HG03103 (cell line): ENCODE results near the gene HMX1.

Experiments used
- ATAC-seq: cut with Tn5 transposase; IDR thresholded peaks from one replicate; pipeline ENCODE4 v1.9.1; 2021; ENCODE audit warnings: low read depth; ENCODE audit not compliant: unreplicated experiment

HMX1 gene

DNA sequence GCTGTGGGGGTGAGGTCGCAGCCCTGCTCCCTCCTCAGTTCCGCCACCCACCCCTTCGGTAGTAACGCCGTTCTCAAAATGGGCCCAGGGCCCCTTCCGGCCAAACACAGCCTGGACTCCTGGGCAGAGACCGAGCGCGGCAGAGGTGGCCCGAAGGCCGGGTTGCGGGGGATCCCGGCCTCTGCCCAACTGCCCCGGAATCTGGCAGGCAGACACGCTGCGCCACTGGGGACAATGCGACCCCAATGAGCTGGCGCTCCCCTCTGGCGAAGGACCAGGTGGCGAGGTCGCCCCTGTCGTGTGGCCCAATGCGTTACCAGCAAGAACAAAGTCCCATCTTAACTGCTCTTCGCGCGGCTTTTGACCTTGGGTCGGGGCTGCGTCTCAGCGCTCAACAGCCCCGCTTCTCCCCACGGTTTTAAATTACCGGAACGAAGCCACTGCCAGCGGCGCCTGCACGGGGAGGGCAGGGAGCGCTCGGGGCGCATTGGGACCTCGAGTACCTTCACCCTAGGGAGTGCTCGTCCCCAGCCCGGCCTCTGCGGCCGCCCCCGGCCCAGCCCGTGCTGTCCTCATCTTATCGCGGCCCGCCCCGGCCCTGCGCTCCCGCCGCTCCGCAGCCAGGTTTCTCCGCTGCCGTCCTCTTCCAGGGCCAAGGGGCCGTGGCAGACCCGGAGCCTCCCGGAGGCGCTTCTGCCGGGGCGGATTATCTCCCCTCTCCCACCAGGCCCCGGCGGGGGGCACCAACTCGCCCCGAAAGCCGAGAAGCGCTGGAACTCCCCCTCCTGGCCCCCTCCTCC, 22.2 kb upstream of the HMX1 start:
- ATAC-seq: no peak

DNA sequence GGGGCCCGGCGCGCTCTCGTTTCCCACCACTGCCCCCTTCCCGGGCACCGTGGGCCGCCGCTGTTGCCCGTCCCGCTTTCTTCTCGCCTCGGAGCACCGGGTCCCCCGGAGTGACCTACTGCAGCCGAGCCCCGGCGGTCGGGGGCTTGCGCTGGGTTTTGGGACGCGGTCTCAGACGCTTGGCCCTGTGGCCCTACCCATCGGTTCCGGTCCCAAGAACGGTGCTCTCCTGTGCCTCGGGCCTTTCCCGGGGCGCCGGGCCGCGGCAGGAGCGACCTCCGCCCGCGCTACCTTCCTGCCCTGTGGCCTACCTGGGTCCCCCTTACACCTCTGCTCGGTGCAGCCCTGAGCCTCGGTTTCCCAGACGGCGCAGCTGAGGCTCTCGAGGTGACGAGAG, 21.6 kb upstream of the HMX1 start:
- ATAC-seq: no peak

DNA sequence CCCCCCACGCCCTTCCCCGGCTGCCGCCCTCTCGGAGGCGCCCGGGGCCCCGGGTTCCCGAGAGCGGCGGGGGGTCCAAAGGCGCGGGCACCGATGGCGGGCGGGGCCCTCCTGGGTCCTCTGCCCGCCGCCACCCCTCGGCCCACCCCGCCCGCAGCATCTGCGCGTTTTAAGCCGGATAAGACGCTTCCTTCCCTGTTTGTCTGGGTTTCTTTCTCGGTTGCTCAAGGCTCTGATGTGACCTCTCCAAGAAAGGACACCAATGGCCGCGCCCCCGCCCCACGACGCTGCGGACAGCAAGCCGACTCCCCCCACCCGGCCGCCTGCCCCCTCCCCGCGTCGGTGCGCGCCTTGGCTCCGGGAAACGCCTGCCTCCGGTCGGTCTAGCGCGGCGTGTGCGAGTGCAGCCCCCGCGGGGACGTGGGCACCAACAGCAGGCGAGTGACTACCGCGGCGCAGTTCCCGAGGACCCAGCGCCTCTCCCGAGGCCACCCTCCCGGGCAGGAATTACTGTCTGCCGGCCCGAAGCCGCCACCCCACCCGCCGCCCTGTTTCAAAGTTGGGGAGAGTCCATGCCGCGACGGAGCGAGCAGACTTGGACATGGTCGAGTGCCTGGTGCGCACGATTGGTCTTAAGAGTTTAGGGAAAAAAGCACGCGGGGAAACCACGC, 21.1 kb upstream of the HMX1 start:
- no peak for ATAC-seq

DNA sequence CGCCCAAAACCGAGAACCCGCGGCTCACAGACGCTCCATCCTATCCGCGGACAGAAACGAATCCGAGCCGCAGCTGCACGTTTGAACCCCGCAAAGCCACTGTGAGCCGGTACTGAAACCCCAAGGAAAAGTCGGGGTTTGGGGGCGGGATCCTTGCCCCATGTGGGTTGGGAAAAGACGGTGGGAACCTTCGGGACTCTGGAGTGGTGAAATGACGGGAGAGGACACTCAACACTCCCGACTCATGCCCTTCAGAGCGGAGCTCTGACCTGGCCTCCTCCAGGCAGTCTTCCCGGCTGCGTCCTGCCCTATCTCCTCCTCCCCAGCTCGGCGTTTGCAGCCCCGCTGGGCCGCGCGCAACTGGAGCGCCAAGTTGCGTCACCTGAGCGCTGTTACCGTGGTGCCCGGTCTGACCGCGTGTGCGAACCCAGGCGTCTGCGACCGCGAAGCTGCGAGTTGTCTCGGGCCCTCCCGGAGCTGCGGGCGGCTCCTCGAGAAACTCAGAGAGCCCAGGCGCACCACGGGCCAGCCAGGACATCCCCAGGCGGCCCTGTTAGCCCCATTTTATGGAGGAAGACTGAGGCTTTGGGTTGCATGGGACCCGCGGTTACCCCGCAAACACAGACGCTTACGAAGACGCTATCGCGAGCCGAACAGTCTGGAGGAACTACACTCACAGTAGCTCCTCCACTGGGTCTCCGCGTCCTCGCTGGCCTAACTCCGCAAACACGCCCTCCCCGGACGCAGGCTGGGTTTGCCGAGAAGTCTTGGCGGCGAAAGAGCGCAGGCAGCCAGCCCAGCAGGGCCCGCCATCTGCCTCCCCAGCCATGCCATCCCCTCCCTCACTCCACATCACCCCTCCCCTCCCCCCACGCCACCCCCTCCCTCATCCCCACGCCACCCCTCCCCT, 20.3 kb upstream of the HMX1 start:
- ATAC-seq: no peak

DNA sequence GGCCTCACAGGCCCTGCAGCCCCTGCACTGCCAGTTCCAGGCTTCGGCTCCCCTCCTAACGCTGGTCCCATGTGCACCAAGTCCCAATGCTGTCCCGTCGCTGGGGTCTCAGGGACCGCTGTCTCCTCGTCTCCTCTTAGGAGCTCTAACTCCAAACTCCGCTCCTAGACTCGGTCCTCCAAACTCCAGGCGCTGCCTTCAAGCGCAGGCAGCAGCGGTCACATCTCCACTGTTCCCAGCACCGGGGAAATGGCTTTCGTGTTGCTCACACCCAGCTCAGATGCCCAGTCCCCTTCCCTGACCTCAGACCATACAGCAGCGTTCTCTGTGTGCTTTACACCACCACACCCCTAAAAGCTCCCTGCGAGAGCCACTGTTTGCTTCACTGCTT, 19.6 kb upstream of the HMX1 start:
- no peak for ATAC-seq

- no peak for ATAC-seq
Observed at GRCh38 chr4:8888856-8889255, 17.2 kb upstream of the HMX1 start.

- ATAC-seq: no peak
Observed at GRCh38 chr4:8886612-8887406, 15.2 kb upstream of the HMX1 start.

GRCh38 chr4:8882239-8882638, 10.6 kb upstream of the HMX1 start:
- no peak for ATAC-seq

GRCh38 chr4:8880851-8881250, 9.2 kb upstream of the HMX1 start:
- ATAC-seq: no peak

GRCh38 chr4:8879574-8879973, 7.9 kb upstream of the HMX1 start:
- ATAC-seq: no peak

DNA sequence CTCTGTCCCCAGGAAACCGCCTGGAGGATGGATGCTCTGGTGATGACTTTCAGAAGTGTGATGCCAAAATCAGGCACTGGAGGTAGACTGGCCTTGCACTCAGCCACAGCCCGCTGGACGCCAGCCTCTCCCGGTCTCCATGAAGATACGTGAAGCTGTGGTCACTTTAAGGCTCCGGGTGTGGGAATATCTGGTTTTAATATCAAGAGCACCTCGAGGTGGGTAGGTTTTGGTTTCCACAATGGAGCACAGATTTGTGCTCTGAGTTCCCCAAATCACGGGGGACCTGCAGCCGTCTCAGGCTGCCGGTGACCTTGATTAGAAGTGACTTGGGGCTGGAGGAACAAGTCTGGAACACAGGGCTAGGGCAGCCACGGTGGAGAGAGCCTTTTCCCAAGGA, 6.8 kb upstream of the HMX1 start:
- ATAC-seq: no peak

DNA sequence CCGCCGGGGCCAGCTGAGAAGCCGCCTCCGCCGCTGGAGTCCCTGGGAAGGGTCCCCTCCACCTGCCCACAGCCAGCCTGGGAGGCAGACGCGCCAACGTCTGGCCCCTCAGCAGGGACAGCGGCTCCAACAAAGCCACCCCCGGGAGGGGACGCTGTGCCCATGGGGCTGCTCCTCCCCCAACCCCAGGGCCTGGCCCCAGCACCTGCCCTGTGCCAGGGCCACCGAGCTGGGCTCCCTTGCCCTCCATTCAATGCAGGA, 6.1 kb upstream of the HMX1 start:
- no peak for ATAC-seq

GRCh38 chr4:8876982-8877779, 5.5 kb upstream of the HMX1 start:
- ATAC-seq: no peak

DNA sequence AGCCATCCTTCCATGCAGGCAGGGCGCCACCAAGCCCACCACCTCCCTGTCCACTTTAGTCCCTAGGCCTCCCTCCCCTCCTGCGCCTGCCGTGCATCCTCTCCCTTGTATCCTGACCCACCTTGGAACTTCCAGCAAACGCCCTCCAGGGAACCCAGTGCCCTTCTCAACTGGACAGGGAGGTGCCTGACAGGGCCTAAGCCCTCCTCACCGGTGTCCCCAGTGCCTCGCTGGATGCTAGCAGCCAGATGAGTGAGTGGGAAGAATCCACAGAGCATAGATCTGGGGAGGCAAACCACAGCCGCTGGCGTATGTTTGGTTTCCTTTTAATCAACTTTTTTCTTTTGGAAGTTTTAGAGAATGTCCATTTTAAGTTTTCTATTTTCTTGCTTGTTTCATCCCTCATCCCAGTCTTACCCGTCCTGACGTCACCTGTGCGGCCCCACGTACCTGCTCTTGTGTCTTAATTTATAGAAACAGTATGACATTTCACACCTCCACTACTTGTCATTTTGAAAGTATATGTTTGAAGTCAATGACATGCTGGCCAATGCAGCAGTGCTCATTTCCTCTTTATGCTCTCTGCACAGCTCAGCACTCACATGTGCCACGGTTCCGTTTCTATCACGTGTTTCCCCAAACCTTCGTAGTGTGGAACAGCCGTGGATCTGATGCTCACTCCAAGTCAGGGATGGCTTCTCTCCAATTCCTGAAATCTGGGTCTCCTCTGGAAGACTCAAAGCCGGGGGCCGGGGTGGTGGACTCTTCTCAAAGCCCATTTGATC, 3.4 kb upstream of the HMX1 start:
- ATAC-seq: no peak

DNA sequence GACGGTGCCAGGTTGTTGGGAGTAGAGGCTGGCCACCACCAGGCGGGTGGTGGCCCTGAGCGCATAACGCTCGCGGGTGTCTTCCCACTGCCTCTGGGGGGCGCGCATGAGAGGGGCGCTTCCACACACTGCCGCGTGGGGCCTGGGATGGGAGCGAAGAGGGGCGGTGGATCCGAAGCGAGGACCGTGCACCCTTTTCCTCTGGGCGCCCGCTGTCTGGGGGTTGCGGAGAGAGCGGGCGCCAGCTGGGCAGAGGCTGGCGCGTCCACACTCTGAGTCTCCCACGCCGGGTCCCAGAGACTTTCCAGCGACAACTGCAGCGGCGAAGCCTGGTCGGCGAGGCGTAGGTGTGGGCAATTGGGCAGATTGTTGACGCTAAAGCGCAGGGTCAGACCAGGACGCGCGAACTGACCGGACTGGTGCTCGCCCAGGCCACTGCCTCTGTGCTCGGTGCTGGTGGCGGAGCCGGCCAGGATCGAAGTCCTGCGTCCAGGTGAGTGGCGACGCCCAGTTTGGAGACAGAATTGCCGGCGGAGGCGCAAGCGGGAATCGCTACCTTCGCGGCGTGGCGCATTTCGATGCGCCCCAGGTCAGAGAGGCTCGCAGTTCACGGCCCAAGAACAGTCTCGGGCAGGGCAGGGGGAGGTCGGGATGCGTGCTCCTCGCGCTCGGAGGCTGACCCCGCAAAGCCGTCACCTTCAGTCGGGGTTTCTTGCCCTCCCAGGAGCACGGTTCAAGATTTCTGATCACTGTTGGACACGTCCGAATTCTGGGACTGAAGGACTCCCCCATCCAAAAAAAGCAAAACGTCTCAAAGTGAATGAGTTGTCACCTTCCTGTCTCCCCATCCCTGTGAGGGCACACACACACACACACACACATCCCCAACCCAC, 2.6 kb upstream of the HMX1 start:
- ATAC-seq: no peak

DNA sequence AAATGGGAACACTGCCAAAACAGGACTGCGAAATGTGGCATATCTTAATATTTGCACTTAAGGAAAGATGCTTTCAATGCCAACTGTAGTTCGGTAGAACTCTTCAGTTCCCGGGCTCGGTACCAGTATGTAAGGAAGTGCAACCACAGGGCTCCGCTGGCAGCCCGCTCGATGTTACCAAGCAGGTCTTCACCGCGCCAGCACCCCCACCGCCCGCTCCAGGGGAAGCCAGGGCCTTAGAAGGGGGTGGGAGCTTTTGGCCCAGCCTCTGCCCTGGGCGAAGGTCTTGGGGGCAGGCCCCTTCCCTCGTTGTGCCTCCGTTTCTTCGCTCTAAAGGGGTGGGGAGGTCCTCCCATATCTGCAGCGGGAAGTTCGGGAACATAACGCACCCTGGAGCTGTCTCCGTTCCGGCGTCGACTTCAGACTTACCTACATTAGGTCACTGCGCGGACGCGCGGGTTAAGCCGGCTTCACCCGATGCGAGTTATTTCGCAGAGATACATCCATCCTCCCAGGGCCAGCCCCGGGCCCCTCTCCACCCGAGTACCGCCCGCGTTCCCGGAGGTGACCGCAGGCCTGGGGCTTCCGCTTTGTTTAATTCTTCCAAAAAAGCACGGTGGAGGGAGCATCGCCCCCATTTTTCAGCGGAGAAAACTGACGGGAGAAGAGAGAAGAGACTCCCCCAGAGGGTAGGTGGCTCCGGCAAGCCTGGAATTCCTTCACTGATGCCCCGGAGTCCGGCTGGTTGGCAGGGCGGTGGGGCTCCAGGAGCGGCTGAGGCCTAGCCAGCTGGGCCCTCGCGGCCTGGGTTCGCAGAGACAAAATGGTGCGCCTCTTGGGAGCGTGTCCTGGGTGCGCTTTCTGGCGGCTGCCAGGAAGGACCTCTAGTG, 1.0 kb upstream of the HMX1 start:
- ATAC-seq: no peak
